UCSD-AML1 (cell line): ENCODE measurements around the gene SELENOS.

ENCODE experiments used
- DNase-seq: peaks from one replicate; lab custom pipeline; 2025; ENCODE audit not compliant: unreplicated experiment; lab: John Stamatoyannopoulos, UW

SELENOS gene

GRCh38 chr15:101277038-101277822 lies at the start of gene SELENOS:
Gene SELENOS, minus strand, starts transcription at chr15:101277485. Its CDS starts 68 bp downstream, at chr15:101277417.
- DNase-seq = peak; percentile 93

GRCh38 chr15:101326462-101327146 lies 49.3 kb upstream of the SELENOS start:
- no peak for DNase-seq

- no peak for DNase-seq
Observed at GRCh38 chr15:101326026-101326315, 48.7 kb upstream of the SELENOS start.

GRCh38 chr15:101325263-101326025 lies 48.2 kb upstream of the SELENOS start:
- DNase-seq = no peak

GRCh38 chr15:101324524-101325177 lies 47.4 kb upstream of the SELENOS start:
- DNase-seq = no peak

GRCh38 chr15:101323793-101324523 lies 46.7 kb upstream of the SELENOS start:
- DNase-seq = no peak

- no peak for DNase-seq
Observed at GRCh38 chr15:101322854-101323477, 45.7 kb upstream of the SELENOS start.

GRCh38 chr15:101322016-101322695 lies 44.9 kb upstream of the SELENOS start:
- DNase-seq = no peak

GRCh38 chr15:101320501-101321052 lies 43.3 kb upstream of the SELENOS start:
- DNase-seq = peak; percentile 68

- DNase-seq = no peak
Observed at GRCh38 chr15:101318839-101319238, 41.6 kb upstream of the SELENOS start.

- DNase-seq = no peak
Observed at GRCh38 chr15:101318147-101318819, 41.0 kb upstream of the SELENOS start.

- DNase-seq = no peak
Observed at GRCh38 chr15:101317336-101317872, 40.1 kb upstream of the SELENOS start.

- no peak for DNase-seq
Observed at GRCh38 chr15:101316529-101316928, 39.2 kb upstream of the SELENOS start.

- no peak for DNase-seq
Observed at GRCh38 chr15:101315736-101316135, 38.5 kb upstream of the SELENOS start.

- no peak for DNase-seq
Observed at GRCh38 chr15:101314336-101315125, 37.2 kb upstream of the SELENOS start.

GRCh38 chr15:101313041-101313761 lies 35.9 kb upstream of the SELENOS start:
- no peak for DNase-seq

- no peak for DNase-seq
Observed at GRCh38 chr15:101310508-101310907, 33.2 kb upstream of the SELENOS start.
